OCI-LY1 (cell line): Measurements from ENCODE around the gene UPK1B.

Experiments used
- H2AFZ ChIP-seq: fragments of 200-600 bp; sonication (generic), shearing (Covaris generic); 2 replicates; pipeline ENCODE4 v1.6.0; 2014; ENCODE audit warnings: antibody characterized with exemption, mild to moderate bottlenecking, low read length
- H3F3A ChIP-seq: fragments of 200-600 bp; sonication (generic), shearing (Covaris generic); 2 replicates; pipeline ENCODE4 v1.6.0; 2014; ENCODE audit warnings: mild to moderate bottlenecking, antibody characterized with exemption, low read length, moderate library complexity; ENCODE audit not compliant: insufficient read depth
- H3K27ac ChIP-seq: fragments of 200-600 bp; sonication (generic); 2 replicates; pipeline ENCODE4 v1.5.1; 2014; ENCODE audit warnings: low read length, mixed run types, mild to moderate bottlenecking, low read depth; ENCODE audit not compliant: poor library complexity, severe bottlenecking
- H3K27me3 ChIP-seq: fragments of 200-600 bp; sonication (generic); 2 replicates; pipeline ENCODE4 v1.6.0; 2014; ENCODE audit warnings: antibody characterized with exemption, mild to moderate bottlenecking, low read length, moderate library complexity; ENCODE audit not compliant: insufficient read depth
- H3K36me3 ChIP-seq: fragments of 200-600 bp; sonication (generic); 2 replicates; pipeline ENCODE4 v1.6.1; 2014; ENCODE audit warnings: mild to moderate bottlenecking, antibody characterized with exemption, low read length, moderate library complexity, mixed read lengths; ENCODE audit not compliant: insufficient read depth
- H3K4me1 ChIP-seq: fragments of 200-600 bp; sonication (generic); 2 replicates; pipeline ENCODE4 v1.5.1; 2014; ENCODE audit warnings: mild to moderate bottlenecking, low read length, moderate library complexity; ENCODE audit not compliant: insufficient read depth, severe bottlenecking
- H3K4me2 ChIP-seq: fragments of 200-600 bp; sonication (generic), shearing (Covaris generic); 2 replicates; pipeline ENCODE4 v1.6.1; 2014; ENCODE audit warnings: low read length
- H3K4me3 ChIP-seq: fragments of 200-600 bp; sonication (generic); 2 replicates; pipeline ENCODE4 v1.5.1; 2014; ENCODE audit warnings: low read length, low read depth, mild to moderate bottlenecking, mixed read lengths; ENCODE audit not compliant: poor library complexity, severe bottlenecking
- H3K79me2 ChIP-seq: fragments of 200-600 bp; shearing (Covaris generic); 2 replicates; pipeline ENCODE4 v1.6.1; 2016; ENCODE audit warnings: mixed run types, low read length, mixed read lengths; ENCODE audit not compliant: insufficient read depth
- H3K9ac ChIP-seq: fragments of 200-600 bp; sonication (generic), shearing (Covaris generic); 2 replicates; pipeline ENCODE4 v1.6.1; 2014; ENCODE audit warnings: mild to moderate bottlenecking, low read length, mixed read lengths
- H3K9me2 ChIP-seq: fragments of 200-600 bp; sonication (generic), shearing (Covaris generic); 2 replicates; pipeline ENCODE4 v1.6.1; 2014; ENCODE audit warnings: low read depth, mild to moderate bottlenecking, low read length, mixed read lengths
- H3K9me3 ChIP-seq: fragments of 200-600 bp; shearing (Covaris generic); 2 replicates; pipeline ENCODE4 v1.6.1; 2014; ENCODE audit warnings: low read length, mixed read lengths
- H4K20me1 ChIP-seq: fragments of 200-600 bp; sonication (generic), shearing (Covaris generic); 2 replicates; pipeline ENCODE4 v1.6.0; 2016; ENCODE audit warnings: mild to moderate bottlenecking, low read length; ENCODE audit not compliant: insufficient read depth
- EZH2 ChIP-seq: fragments of 200-600 bp; sonication (generic), shearing (Covaris generic); IDR thresholded peaks from 2 replicates; pipeline ENCODE4 v1.8.0; 2017; ENCODE audit warnings: borderline replicate concordance, mixed run types, mild to moderate bottlenecking, antibody characterized with exemption, low read length, moderate library complexity, mixed read lengths
- TF ChIP-seq, protein P1 (sequence below): fragments of 200-600 bp; sonication (generic), shearing (Covaris generic); IDR thresholded peaks from 2 replicates; pipeline ENCODE4 v1.5.1; 2017; ENCODE audit warnings: mild to moderate bottlenecking, antibody characterized with exemption, low read length, moderate library complexity, mixed read lengths

The UPK1B gene

DNA sequence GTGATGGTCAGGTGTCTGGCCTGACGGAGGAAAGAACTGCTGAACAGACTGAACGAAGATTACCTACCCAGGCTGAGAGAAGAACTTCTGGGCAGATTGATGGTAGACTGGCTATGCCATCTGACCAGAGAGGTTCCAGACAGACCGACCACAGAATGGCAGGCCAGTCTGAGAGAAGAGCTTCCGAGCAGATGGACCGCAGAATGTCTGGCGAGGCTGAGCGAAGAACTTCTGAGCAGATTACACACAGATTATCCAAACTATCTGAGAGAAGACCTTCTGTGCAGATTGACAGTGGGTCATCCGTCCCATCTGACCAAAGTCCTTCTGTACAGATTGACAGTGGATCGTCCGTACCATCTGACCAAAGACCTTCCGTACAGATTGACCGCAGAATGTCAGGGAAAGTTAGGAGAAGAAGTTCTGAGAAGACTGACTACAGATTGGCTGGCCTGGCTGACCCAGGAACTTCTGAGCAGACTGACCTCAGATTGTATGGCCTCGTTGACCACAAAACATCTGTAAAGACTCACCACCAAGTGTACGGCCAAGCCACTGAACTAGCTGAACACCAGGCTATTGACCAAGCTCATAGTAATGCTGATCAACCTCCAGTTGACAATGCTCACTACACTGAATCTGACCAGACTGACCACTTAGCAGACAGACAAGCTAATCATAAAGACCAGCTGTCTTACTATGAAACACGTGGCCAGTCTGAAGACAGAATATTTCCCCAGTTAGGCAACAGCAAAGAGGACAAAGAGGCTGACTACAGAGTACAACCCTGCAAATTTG lies 26.6 kb upstream of the UPK1B start:
- Histone ChIP-seq H3F3A (no peaks in the 10 kb centered on the region), H2AFZ (no peak overlapping the region), H3K4me2 (no peak overlapping the region), H4K20me1 (no peaks in the 10 kb centered on the region), H3K79me2 (no peaks in the 10 kb centered on the region), H3K27me3 (no peaks in the 10 kb centered on the region), H3K9me3 (no peaks in the 10 kb centered on the region), H3K9ac (no peak overlapping the region), H3K36me3 (no peaks in the 10 kb centered on the region), H3K9me2 (no peaks in the 10 kb centered on the region), H3K4me3 (no peak overlapping the region), H3K4me1 (no peaks in the 10 kb centered on the region), H3K27ac (no peak overlapping the region)
- TF ChIP-seq EZH2: no peak
- TF ChIP-seq, protein P1, sequence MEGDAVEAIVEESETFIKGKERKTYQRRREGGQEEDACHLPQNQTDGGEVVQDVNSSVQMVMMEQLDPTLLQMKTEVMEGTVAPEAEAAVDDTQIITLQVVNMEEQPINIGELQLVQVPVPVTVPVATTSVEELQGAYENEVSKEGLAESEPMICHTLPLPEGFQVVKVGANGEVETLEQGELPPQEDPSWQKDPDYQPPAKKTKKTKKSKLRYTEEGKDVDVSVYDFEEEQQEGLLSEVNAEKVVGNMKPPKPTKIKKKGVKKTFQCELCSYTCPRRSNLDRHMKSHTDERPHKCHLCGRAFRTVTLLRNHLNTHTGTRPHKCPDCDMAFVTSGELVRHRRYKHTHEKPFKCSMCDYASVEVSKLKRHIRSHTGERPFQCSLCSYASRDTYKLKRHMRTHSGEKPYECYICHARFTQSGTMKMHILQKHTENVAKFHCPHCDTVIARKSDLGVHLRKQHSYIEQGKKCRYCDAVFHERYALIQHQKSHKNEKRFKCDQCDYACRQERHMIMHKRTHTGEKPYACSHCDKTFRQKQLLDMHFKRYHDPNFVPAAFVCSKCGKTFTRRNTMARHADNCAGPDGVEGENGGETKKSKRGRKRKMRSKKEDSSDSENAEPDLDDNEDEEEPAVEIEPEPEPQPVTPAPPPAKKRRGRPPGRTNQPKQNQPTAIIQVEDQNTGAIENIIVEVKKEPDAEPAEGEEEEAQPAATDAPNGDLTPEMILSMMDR: no peak

DNA sequence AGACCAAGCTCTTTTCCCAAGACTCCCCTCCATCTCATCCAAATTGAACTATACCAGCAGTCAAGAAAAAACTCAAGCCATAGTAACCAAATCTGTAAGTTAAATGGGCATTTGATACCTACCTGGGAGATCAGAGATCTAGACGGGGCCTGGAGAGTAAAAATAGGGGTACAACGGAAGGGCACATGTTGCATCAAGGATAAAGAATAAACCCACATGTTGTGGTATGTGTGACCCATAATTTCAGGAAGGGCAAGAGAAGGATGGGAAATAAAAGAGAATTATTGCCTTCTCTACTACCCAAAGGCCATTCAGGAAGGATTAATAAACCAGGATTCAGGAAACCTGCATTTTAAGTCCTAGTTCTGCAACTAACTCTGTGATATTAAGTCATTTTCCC lies 25.9 kb upstream of the UPK1B start:
- no peaks in the 10 kb centered on the region for H3K27me3 ChIP-seq
- H3F3A ChIP-seq: no peaks in the 10 kb centered on the region
- no peaks in the 10 kb centered on the region for H3K36me3 ChIP-seq
- TF ChIP-seq, protein P1: no peak
- no peak for TF ChIP-seq EZH2
- no peak overlapping the region for H3K4me2 ChIP-seq
- no peak overlapping the region for H3K9ac ChIP-seq
- H4K20me1 ChIP-seq: no peaks in the 10 kb centered on the region
- no peaks in the 10 kb centered on the region for H3K9me2 ChIP-seq
- no peaks in the 10 kb centered on the region for H3K9me3 ChIP-seq
- no peak overlapping the region for H2AFZ ChIP-seq
- H3K4me3 ChIP-seq: no peak overlapping the region
- no peak overlapping the region for H3K27ac ChIP-seq
- H3K79me2 ChIP-seq: no peaks in the 10 kb centered on the region
- no peaks in the 10 kb centered on the region for H3K4me1 ChIP-seq

DNA sequence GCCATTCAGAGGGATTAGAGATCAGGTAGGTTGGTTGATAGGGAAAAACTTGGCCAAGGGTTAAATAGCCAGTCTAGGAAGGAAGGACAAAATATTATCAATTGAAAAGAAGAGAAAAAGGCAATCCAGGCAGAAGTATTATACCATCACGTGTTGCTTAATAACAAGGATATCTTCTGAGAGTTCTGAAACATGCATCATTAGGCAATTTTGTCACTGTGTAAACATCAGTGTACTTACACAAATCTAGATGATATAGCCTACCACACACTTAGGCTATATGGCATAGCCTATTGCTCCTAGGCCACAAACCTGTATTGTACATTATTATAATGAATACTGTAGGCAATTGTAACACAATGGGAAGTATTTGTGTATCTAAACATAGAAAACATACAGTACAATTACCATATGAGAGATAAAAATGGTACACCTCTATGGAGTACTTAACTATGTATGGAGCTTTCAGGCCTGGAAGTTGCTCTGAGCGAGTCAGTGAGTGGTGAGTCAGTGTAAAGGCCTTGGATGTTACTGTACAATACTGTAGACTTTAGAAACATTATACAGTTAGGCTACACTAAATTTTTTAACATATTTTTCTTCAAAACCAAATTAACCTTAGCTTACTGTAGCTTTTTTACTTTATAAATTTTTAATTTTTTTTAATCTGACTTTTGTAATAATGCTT lies 24.8 kb upstream of the UPK1B start:
- no peaks in the 10 kb centered on the region for H3K79me2 ChIP-seq
- H3K9me2 ChIP-seq: no peaks in the 10 kb centered on the region
- TF ChIP-seq EZH2: no peak
- TF ChIP-seq, protein P1: no peak
- no peaks in the 10 kb centered on the region for H3K36me3 ChIP-seq
- H3K4me3 ChIP-seq: no peak overlapping the region
- no peaks in the 10 kb centered on the region for H4K20me1 ChIP-seq
- H3K27me3 ChIP-seq: no peaks in the 10 kb centered on the region
- H3F3A ChIP-seq: no peaks in the 10 kb centered on the region
- no peak overlapping the region for H3K4me2 ChIP-seq
- no peak overlapping the region for H2AFZ ChIP-seq
- H3K27ac ChIP-seq: no peak overlapping the region
- no peaks in the 10 kb centered on the region for H3K9me3 ChIP-seq
- H3K4me1 ChIP-seq: no peaks in the 10 kb centered on the region
- no peak overlapping the region for H3K9ac ChIP-seq
